GM19324 (cell line): Measurements from ENCODE around the gene PLAAT4.
"Not testable (repeated sequence)": the region's sequence is repeated elsewhere in the genome, so short reads cannot be mapped to it uniquely, and the experiment has no call there.

Experiments
- ATAC-seq: cut with Tn5 transposase; IDR thresholded peaks from one replicate; pipeline ENCODE4 v1.9.1; 2021; ENCODE audit warnings: mild to moderate bottlenecking, moderate library complexity; ENCODE audit not compliant: unreplicated experiment, low FRiP score

Gene PLAAT4

DNA sequence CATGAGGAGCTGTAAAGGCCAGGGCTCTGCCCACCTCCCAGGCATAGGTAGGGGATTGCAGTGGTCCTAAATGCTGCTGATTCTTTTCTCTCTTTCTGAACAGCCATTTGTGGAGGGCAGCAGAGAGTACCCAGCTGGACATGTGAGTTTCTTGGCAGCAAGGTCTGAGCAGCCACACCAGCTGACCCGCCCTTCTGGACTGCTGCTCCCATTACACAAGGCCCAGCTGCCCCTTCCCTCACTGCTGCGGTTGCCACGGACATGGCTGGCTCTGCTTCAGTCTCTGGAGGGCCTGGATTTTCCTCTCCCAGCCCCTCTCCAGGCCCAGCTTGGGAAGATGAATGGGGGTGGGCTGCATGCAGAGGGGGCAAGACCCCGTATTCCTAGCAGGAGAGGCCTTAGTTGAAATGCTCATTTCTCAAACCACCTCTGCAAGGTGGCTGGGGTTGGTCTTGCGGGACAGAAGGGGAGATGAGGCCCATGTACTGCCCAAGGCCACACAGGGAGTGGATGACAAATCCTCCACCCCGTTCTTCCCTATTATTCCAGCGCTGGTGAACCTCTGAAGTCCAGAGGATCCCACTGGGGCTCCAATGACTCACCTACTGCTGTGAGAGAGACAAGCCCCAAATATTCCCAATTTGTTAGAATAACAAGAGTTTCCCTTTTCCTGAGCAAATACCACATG, 26.1 kb upstream of the PLAAT4 start:
- ATAC-seq: no peak

- no peak for ATAC-seq
These were observed 25.4 kb upstream of the PLAAT4 start for GRCh38 chr11:63511048-63511748.

DNA sequence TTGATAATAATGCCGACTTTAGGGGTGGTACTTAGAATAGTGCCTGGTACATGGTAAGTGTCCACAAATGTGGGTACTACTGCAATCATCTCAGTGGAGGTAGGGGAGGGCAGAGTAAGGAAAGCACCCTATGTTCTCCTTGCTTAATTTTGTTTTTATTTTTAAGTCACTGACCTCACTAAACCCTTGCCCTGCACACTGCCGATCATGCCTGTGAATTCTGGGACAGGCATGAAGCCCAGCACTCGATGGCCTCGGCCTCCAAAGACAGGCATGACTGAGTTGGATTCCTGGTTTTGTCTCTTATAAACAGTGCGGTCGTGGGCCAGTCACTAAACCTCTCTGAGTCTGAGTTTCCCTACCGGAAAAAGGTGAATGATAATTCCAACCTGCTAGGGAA, 23.8 kb upstream of the PLAAT4 start:
- ATAC-seq: no peak

DNA sequence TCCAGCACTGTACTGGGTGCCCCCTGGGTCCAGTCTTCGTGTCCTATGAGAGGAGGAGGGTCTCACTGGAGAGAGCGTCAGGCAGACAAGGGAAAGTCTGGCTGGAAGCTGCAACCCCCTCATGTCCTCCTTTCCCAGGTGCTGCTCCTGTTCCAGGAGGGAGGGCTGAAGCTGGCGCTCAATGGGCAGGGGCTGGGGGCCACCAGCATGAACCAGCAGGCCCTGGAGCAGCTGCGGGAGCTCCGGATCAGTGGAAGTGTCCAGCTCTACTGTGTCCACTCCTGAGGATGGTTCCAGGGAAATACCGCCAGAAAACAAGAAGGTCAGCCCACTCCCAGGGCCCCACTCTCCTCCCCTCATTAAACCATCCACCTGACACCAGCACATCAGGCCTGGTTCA, 20.5 kb upstream of the PLAAT4 start:
- no peak for ATAC-seq

GRCh38 chr11:63517156-63517555, 19.5 kb upstream of the PLAAT4 start:
- no peak for ATAC-seq

GRCh38 chr11:63518548-63518947, 18.1 kb upstream of the PLAAT4 start:
- ATAC-seq: no peak

DNA sequence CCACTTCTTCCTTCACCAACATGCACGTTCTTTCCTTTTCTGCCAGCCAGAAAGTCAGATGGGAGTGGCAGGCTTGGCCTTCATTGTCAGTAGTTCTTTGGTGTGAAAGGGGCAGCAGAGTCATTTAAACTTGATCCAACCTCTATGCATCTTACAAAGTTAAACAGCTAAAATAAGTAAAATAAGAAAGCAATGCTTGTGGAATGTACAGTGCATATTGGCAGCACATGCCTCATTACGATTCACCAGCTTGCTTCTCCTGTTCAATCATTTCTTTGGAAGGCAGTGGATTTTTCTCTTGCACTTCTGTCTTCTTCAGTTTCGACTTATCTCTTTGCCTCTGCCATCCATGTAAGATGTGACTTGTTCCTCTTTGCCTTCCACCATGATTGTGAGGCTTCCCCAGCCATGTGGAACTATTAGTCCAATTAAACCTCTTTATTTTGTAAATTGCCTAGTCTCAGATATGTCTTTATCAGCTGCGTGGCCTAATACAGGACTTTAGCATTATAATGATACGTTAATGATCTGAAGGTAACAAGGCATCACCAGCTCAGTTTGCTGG, 15.9 kb upstream of the PLAAT4 start:
- ATAC-seq: no peak

- ATAC-seq: no peak
These were observed 14.7 kb upstream of the PLAAT4 start for GRCh38 chr11:63521896-63522295.

GRCh38 chr11:63523151-63523550, 13.5 kb upstream of the PLAAT4 start:
- no peak for ATAC-seq

DNA sequence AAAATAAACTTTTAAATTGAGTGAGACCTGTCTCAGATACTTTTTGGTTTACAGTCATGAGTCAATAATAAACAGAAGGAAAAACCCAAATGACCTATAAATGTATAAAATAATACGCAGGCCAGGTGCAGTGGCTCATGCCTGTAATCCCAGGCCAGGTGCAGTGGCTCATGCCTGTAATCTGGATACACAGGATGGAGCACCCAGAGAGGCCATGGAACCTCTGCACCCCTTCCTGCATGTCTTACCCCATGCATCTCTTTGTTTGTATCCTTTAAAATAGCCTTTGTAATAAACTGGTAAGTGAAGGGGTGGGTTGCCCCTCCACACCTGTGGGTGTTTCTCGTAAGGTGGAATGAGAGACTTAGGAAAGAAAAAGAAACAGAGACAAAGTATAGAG, 8.9 kb upstream of the PLAAT4 start:
- ATAC-seq: no peak

- not testable (repeated sequence) for ATAC-seq
These were observed 8.5 kb upstream of the PLAAT4 start for GRCh38 chr11:63528156-63528555.

GRCh38 chr11:63528729-63529278, 7.8 kb upstream of the PLAAT4 start:
- not testable (repeated sequence) for ATAC-seq

DNA sequence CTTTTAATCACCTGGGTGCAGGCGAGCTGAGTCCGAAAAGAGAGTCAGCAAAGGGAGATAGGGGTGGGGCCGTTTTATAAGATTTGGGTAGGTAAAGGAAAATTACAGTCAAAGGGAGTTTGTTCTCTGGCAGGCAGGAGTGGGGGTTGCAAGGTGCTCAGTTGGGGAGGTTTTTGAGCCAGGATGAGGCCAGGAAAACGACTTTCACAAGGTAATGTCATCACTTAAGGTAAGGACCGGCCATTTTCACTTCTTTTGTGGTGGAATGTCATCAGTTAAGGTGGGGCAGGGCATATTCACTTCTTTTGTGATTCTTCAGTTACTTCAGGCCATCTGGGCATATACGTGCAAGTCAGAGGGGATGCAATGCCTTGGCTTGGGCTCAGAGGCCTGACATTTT, 7.2 kb upstream of the PLAAT4 start:
- not testable (repeated sequence) for ATAC-seq

DNA sequence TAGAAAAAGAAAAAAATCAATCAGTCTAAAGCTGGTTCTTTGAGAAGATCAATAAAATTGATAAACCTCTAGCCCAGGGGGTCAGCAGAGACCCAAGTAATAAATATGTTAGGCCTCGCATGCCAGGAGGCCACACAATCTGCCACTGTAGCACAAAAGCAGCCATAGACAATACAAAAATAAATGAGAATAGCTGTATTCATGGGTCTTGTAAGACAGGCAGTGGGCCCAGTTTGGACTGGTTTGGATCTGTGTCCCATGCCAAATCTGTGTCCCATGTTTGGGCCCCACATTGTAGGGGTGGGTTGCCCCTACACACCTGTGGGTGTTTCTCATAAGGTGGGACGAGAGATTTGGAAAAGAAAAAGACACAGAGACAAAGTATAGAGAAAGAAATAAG, 6.6 kb upstream of the PLAAT4 start:
- no peak for ATAC-seq

DNA sequence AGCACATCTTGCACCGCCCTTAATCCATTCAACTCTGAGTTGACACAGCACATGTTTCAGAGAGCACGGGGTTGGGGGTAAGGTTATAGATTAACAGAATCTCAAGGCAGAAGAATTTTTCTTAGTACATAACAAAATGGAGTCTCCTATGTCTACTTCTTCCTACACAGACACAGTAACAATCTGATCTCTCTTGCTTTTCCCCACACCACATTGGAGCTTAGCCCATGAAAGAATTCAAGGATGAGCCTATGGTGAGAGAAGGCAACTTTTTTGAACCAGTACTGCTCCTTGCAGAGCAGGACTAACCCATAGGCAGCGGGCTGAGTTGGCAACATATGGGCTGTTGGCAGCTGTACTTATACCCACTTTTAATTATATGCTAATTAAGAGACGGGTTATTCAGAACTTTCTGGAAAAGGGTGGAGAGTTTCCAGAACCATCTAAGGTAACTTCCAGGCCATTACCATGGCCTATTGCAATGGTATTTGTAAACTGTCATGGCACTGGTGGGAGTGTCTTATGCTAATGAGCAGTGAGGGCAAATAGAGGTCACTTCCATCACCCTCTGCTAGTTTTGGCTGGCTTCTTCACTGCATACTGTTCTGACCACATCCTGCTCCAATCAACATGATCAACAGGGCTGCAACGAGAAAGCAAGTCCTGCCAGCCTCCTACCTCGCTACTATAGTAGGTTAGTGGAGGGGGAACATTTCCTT, 5.4 kb upstream of the PLAAT4 start:
- ATAC-seq: peak; percentile 54

DNA sequence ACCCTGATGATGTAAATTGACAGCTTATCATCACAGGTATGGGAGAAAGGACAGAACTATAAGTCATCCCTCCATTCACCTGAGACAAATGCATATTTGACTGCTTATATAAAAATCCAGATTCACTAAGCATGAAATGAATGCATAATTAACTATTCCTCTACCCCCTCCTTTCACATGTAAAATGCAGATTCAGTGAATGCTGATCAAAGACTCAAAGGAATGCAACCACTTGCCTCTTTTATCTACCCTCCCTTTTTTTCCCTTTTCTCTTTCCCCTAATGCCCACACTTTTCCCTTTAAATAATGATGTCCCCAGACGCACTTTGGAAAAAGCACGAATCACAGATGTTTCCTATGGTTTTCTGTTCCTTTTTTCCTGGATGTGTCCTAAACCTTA, 4.5 kb upstream of the PLAAT4 start:
- no peak for ATAC-seq

GRCh38 chr11:63532799-63533475, 3.7 kb upstream of the PLAAT4 start:
- no peak for ATAC-seq

DNA sequence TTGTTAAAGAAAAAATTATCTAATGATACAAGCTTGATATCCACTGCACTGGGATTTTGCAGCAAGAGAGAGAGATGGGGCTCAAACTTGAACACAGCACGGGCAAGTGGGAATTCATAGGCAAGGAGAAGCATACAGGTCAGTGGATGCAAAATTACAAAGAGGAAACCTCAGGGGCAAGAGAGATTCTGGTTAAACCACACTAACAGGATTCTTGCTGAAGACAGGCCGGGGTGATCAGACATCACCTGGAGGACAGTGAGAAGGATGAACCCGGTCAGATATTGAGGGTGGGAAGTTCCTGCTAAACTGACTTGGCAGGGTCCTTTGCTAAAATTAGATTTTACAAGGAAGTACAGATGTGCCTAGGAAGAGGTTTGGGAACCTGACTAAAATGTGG, 2.5 kb upstream of the PLAAT4 start:
- ATAC-seq: no peak

GRCh38 chr11:63534895-63535461, 1.6 kb upstream of the PLAAT4 start:
- ATAC-seq: peak; percentile 38

GRCh38 chr11:63535734-63536133, 874 bp upstream of the PLAAT4 start:
- ATAC-seq: no peak
